Colonic mucosa (tissue), 4 donors: ENCODE data around the gene SMG9. TPM values are rescaled to one million over a fixed set of nuclear protein-coding genes. Genes with fewer than 3 reads are reported as not detected.

Experiments used
- DNase-seq: peaks from one replicate; pipeline ENCODE4 v3.0.0-alpha.2; 2020
- H3K27ac ChIP-seq: fragments of 200-600 bp; one replicate; pipeline ENCODE4 v1.8.0; 2021
- H3K27me3 ChIP-seq: fragments of 200-600 bp; one replicate; pipeline ENCODE4 v1.8.0; 2021
- H3K36me3 ChIP-seq: fragments of 200-600 bp; one replicate; pipeline ENCODE4 v1.8.0; 2021
- H3K4me1 ChIP-seq: fragments of 200-600 bp; one replicate; pipeline ENCODE4 v1.8.0; 2021; ENCODE audit warnings: mild to moderate bottlenecking
- H3K4me3 ChIP-seq: fragments of 200-600 bp; one replicate; pipeline ENCODE4 v1.8.0; 2021
- H3K9ac ChIP-seq, 2 donors: one replicate each; pipeline ENCODE4 v1.7.0; 2013; ENCODE audit warnings: control low read depth in 2 of 2, low read depth in 2 of 2, low read length in 2 of 2
- H3K9me3 ChIP-seq: fragments of 200-600 bp; one replicate; pipeline ENCODE4 v1.8.0; 2021
- CTCF ChIP-seq: fragments of 200-600 bp; IDR thresholded peaks from one replicate; pipeline ENCODE4 v1.8.0; 2022; ENCODE audit warnings: antibody characterized with exemption, mild to moderate bottlenecking
- intact Hi-C: fragments of 100-400 bp; cut with DNase I; formaldehyde crosslinking; loops from one replicate; pipeline ENCODE4 v1.14.1; 2022
- total RNA-seq, 2 donors: library from RNA; stranded (reverse); fragmentation: NEBNext Ultra II Directional in 1 of 2; extraction: Animal tissue kit (Norgen Biotek cat#: 25700) in 1 of 2; gene quantifications; one replicate each; pipeline ENCODE4 v1.2.1, GENCODE V29; 2021
- donor health status: healthy.
- donor health status: DM: no; HTN: no; CAD: no.
- donor health status: DM: no; HTN: no; CAD: no.

The SMG9 gene
- total RNA-seq, 2 donors from 2014 or later: 30.1 to 66.6 TPM

- peaks cover 5% of the 10 kb centered on the region for H3K4me1 ChIP-seq
- no peak for TF ChIP-seq CTCF
- no peaks in the 10 kb centered on the region for H3K36me3 ChIP-seq
- no peak overlapping the region for H3K27ac ChIP-seq
- H3K4me3 ChIP-seq: no peak overlapping the region
- no peak overlapping the region for H3K9ac ChIP-seq
- H3K9me3 ChIP-seq: no peaks in the 10 kb centered on the region
- intact Hi-C loops: no loop called here
- no peaks in the 10 kb centered on the region for H3K27me3 ChIP-seq
- no peak for DNase-seq
Observed at GRCh38 chr19:43789029-43789428, 34.3 kb upstream of the SMG9 start.

- Histone ChIP-seq H3K4me1 (peaks cover 5% of the 10 kb centered on the region), H3K27ac (no peak overlapping the region), H3K4me3 (no peak overlapping the region), H3K36me3 (no peaks in the 10 kb centered on the region), H3K9ac (no peak overlapping the region), H3K9me3 (no peaks in the 10 kb centered on the region), H3K27me3 (no peaks in the 10 kb centered on the region)
- no peak for TF ChIP-seq CTCF
- intact Hi-C loops: no loop called here
- DNase-seq: no peak
Observed at GRCh38 chr19:43786665-43787064, 31.9 kb upstream of the SMG9 start.

- Histone ChIP-seq H3K9me3 (no peaks in the 10 kb centered on the region), H3K4me1 (peaks cover 5% of the 10 kb centered on the region), H3K27ac (peak overlapping the region; percentile 34), H3K36me3 (no peaks in the 10 kb centered on the region), H3K4me3 (no peak overlapping the region), H3K9ac (peak overlapping the region in 1 of 2 donors; percentile 69), H3K27me3 (no peaks in the 10 kb centered on the region)
- peak; percentile 79 for DNase-seq
- intact Hi-C loops: loop anchor here (2.0 kb wide), 1 partner anchor 38 kb away; no protein-coding TSS in a partner anchor
- peak; percentile 98 for TF ChIP-seq CTCF
Observed at GRCh38 chr19:43784981-43785808, 30.4 kb upstream of the SMG9 start.

- Histone ChIP-seq H3K36me3 (no peaks in the 10 kb centered on the region), H3K4me1 (peaks cover 7% of the 10 kb centered on the region), H3K4me3 (no peak overlapping the region), H3K9me3 (no peaks in the 10 kb centered on the region), H3K9ac (peak overlapping the region in 1 of 2 donors; percentile 69), H3K27me3 (no peaks in the 10 kb centered on the region), H3K27ac (no peak overlapping the region)
- intact Hi-C loops: loop anchor here (2.0 kb wide), 1 partner anchor 38 kb away; no protein-coding TSS in a partner anchor
- DNase-seq: peak; percentile 73
- TF ChIP-seq CTCF: no peak
Observed at GRCh38 chr19:43784241-43784980, 29.6 kb upstream of the SMG9 start.

GRCh38 chr19:43783636-43784035, 28.9 kb upstream of the SMG9 start:
- Histone ChIP-seq H3K4me1 (peaks cover 14% of the 10 kb centered on the region), H3K27ac (peak overlapping the region; percentile 3), H3K27me3 (no peaks in the 10 kb centered on the region), H3K4me3 (no peak overlapping the region), H3K9me3 (no peaks in the 10 kb centered on the region), H3K9ac (peak overlapping the region; percentile 0 to 69), H3K36me3 (no peaks in the 10 kb centered on the region)
- no peak for TF ChIP-seq CTCF
- intact Hi-C loops: loop anchor here (2.0 kb wide), 1 partner anchor 37 kb away; no protein-coding TSS in a partner anchor
- no peak for DNase-seq
